ENCODE results near the gene MAML2. TPM values are rescaled to one million over a fixed set of nuclear protein-coding genes. Genes with fewer than 3 reads are reported as not detected.

MAML2 gene
- total and polyA plus RNA-seq, 2 of the 13 experiments (the other 11 are each of a cell fraction or from before 2014, with no cell fraction given) = 2.3 to 25.9 TPM

GRCh38 chr11:96086111-96086510 lies 256.9 kb downstream of the MAML2 start (continued):
- TF ChIP-seq, protein P1, sequence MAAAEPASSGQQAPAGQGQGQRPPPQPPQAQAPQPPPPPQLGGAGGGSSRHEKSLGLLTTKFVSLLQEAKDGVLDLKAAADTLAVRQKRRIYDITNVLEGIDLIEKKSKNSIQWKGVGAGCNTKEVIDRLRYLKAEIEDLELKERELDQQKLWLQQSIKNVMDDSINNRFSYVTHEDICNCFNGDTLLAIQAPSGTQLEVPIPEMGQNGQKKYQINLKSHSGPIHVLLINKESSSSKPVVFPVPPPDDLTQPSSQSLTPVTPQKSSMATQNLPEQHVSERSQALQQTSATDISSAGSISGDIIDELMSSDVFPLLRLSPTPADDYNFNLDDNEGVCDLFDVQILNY (CRISPR knock-in tag; conservative IDR thresholded peaks at IDR 0.05) = no peak
- no peak for TF ChIP-seq ZNF839 (CRISPR knock-in tag; IDR thresholded peaks at IDR 0.05; ENCODE audit: borderline replicate concordance)
- no peak for TF ChIP-seq SRSF1 (optimal IDR thresholded peaks at IDR 0.05; ENCODE audit: low read depth, low read length)
- TF ChIP-seq, protein P2, sequence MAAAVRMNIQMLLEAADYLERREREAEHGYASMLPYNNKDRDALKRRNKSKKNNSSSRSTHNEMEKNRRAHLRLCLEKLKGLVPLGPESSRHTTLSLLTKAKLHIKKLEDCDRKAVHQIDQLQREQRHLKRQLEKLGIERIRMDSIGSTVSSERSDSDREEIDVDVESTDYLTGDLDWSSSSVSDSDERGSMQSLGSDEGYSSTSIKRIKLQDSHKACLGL (CRISPR knock-in tag; IDR thresholded peaks at IDR 0.05) = no peak
- no peak for TF ChIP-seq ZNF510 (CRISPR knock-in tag; IDR thresholded peaks at IDR 0.05; ENCODE audit: low read depth)
- no peak for TF ChIP-seq ZNF792 (CRISPR knock-in tag; IDR thresholded peaks at IDR 0.05)
- TF ChIP-seq ZUFSP (CRISPR knock-in tag; IDR thresholded peaks at IDR 0.05; ENCODE audit: borderline replicate concordance) = no peak
- TF ChIP-seq ZFP36L2 (CRISPR knock-in tag; IDR thresholded peaks at IDR 0.05) = no peak

DNA sequence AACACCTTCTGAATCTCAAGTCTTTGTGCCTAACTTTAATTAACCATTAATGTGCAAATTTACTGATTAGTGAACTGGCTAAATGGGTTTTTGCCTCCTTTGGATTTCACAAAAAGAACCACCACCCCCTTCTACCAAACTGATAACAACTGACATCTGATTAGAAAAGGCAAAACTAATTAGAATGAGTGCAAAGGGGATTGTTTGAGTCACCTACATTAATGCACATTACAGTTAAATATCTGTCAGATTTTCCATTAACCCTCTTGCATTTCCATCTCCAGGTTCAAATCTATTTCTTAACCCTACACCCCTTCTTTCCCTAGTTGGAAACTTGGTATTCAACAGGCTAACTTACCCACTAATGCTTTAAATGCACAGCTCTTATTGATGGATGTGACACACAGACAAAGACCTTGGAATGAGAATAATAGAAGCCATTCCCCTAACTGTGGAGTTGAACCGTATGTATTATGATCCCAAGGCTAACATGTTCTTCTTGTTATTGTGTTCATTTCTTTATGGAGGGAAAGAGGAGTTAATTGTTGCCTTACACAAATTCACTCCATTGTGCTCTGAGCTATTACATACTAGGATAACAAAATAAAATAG lies 257.6 kb downstream of the MAML2 start:
- Histone ChIP-seq H3K36me3 (replicated peaks in 1 of 2; ENCODE audit: control insufficient read depth in 1 of 2, insufficient read depth in 2 of 2, low read length in 2 of 2) (peaks cover 5 to 9% of the 10 kb centered on the region in 2 experiments; a peak in 4 of 5 replicates), H4K20me1 (ENCODE audit: insufficient read depth, low read length) (no peaks in the 10 kb centered on the region), H3K9me3 (ENCODE audit: low read length) (no peaks in the 10 kb centered on the region), H3K9ac (ENCODE audit: insufficient read depth, low read depth, low read length) (no peak overlapping the region), H3K4me2 (ENCODE audit: low read depth, low read length) (no peak overlapping the region), H3K4me3 (replicated peaks in 1 of 3; ENCODE audit: insufficient read depth in 1 of 3, low read depth in 2 of 3, low read length in 3 of 3) (no peak overlapping the region), H3K79me2 (ENCODE audit: insufficient read depth, low read length) (no peaks in the 10 kb centered on the region), H3K27me3 (ENCODE audit: control insufficient read depth in 1 of 2, insufficient read depth in 2 of 2, low read length in 2 of 2) (no peaks in the 10 kb centered on the region), H3K27ac (ENCODE audit: extremely low read length, insufficient read depth, low read length) (no peak overlapping the region), H3K4me1 (ENCODE audit: insufficient read depth, low read length) (peaks cover 33% of the 10 kb centered on the region), H2AFZ (ENCODE audit: low read length) (no peak overlapping the region)
- DNase-seq (ENCODE audit: low spot score) = no peak
- intact Hi-C loops (cut with micrococcal nuclease; ENCODE audit: unreplicated experiment) (no loop called here), in situ Hi-C loops (cut with HindIII; ENCODE audit: extremely low pct_ligation_motif_present, low pct_unique_long_range_greater_than_20kb) (no loop called here)
- no peak for FAIRE-seq
- WGBS (ENCODE audit: low lambda C conversion rate) = 98% methylated on average over 1 of the region's 1 CpG
- ATAC-seq = no peak
- ChIA-PET POLR2A (no interaction called here), CTCF (ENCODE audit: low intra/inter-chr PET ratio, low total read pairs) (no interaction called here)
- no TSS peak for BruUV-seq (replicated peaks)
- TF ChIP-seq ZNF782 (CRISPR knock-in tag; IDR thresholded peaks at IDR 0.05; ENCODE audit: borderline replicate concordance) (no peak), KMT2B (CRISPR knock-in tag; IDR thresholded peaks at IDR 0.05) (no peak), FLYWCH1 (CRISPR knock-in tag; IDR thresholded peaks at IDR 0.05) (no peak), ZBTB7B (CRISPR knock-in tag; IDR thresholded peaks at IDR 0.05) (no peak), GTF2F1 (IDR thresholded peaks at IDR 0.05; ENCODE audit: low read length) (no peak), ZNF567 (CRISPR knock-in tag; IDR thresholded peaks at IDR 0.05; ENCODE audit: borderline replicate concordance) (no peak), PRMT3 (CRISPR knock-in tag; IDR thresholded peaks at IDR 0.05; ENCODE audit: borderline replicate concordance, low read depth) (no peak), ZNF543 (CRISPR knock-in tag; IDR thresholded peaks at IDR 0.05) (no peak), NBN (conservative IDR thresholded peaks at IDR 0.05) (no peak), TBX3 (IDR thresholded peaks at IDR 0.05; ENCODE audit: borderline replicate concordance) (no peak)
- TF ChIP-seq, protein P3, sequence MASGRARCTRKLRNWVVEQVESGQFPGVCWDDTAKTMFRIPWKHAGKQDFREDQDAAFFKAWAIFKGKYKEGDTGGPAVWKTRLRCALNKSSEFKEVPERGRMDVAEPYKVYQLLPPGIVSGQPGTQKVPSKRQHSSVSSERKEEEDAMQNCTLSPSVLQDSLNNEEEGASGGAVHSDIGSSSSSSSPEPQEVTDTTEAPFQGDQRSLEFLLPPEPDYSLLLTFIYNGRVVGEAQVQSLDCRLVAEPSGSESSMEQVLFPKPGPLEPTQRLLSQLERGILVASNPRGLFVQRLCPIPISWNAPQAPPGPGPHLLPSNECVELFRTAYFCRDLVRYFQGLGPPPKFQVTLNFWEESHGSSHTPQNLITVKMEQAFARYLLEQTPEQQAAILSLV (CRISPR knock-in tag; IDR thresholded peaks at IDR 0.05; ENCODE audit: borderline replicate concordance) = no peak
- TF ChIP-seq, protein P4, sequence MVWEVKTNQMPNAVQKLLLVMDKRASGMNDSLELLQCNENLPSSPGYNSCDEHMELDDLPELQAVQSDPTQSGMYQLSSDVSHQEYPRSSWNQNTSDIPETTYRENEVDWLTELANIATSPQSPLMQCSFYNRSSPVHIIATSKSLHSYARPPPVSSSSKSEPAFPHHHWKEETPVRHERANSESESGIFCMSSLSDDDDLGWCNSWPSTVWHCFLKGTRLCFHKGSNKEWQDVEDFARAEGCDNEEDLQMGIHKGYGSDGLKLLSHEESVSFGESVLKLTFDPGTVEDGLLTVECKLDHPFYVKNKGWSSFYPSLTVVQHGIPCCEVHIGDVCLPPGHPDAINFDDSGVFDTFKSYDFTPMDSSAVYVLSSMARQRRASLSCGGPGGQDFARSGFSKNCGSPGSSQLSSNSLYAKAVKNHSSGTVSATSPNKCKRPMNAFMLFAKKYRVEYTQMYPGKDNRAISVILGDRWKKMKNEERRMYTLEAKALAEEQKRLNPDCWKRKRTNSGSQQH (CRISPR knock-in tag; IDR thresholded peaks at IDR 0.05; ENCODE audit: low read depth) = no peak
